Smooth muscle cell of trachea (primary cell): ENCODE measurements around the gene PIK3R1. TPM values are rescaled to one million over a fixed set of nuclear protein-coding genes. Genes with fewer than 3 reads are reported as not detected.

Source experiments
- total RNA-seq: library from RNA; depleted of rRNA; stranded (reverse); fragments of >200 nt; gene quantifications from 2 replicates; pipeline ENCODE4 v1.2.1, GENCODE V29; 2014

Gene PIK3R1
- total RNA-seq: 27.2 and 33.1 TPM in 2 replicates

GRCh38 chr5:68215208-68215897 is at the start of gene PIK3R1:
Gene PIK3R1 (plus strand): TSS chr5:68215756. CDS start chr5:68226676, 10,920 bp downstream.

